Epithelial cell of esophagus (primary cell): ENCODE results near the gene RPS21.
A peak's percentile ranks its signal among the peaks of the same experiment; 100 is the strongest.

Experiments used
- DNase-seq: peaks from one replicate; pipeline ENCODE4 v3.0.0; 2010; ENCODE audit warnings: low read depth
- H3K4me3 ChIP-seq: 2 replicates; pipeline ENCODE4 v1.5.1; 2011; ENCODE audit warnings: mild to moderate bottlenecking, low read length, control low read depth
- CTCF ChIP-seq: IDR thresholded peaks from 2 replicates; pipeline ENCODE4 v1.5.1; 2011; ENCODE audit warnings: low read depth, mild to moderate bottlenecking, low read length, control low read depth, inconsistent platforms; ENCODE audit not compliant: insufficient read depth; ENCODE audit errors: missing control alignments

The RPS21 gene

GRCh38 chr20:62374331-62375152 is 12.4 kb upstream of the RPS21 start:
- DNase-seq = no peak
- no peak for TF ChIP-seq CTCF
- no peak overlapping the region for H3K4me3 ChIP-seq

DNA sequence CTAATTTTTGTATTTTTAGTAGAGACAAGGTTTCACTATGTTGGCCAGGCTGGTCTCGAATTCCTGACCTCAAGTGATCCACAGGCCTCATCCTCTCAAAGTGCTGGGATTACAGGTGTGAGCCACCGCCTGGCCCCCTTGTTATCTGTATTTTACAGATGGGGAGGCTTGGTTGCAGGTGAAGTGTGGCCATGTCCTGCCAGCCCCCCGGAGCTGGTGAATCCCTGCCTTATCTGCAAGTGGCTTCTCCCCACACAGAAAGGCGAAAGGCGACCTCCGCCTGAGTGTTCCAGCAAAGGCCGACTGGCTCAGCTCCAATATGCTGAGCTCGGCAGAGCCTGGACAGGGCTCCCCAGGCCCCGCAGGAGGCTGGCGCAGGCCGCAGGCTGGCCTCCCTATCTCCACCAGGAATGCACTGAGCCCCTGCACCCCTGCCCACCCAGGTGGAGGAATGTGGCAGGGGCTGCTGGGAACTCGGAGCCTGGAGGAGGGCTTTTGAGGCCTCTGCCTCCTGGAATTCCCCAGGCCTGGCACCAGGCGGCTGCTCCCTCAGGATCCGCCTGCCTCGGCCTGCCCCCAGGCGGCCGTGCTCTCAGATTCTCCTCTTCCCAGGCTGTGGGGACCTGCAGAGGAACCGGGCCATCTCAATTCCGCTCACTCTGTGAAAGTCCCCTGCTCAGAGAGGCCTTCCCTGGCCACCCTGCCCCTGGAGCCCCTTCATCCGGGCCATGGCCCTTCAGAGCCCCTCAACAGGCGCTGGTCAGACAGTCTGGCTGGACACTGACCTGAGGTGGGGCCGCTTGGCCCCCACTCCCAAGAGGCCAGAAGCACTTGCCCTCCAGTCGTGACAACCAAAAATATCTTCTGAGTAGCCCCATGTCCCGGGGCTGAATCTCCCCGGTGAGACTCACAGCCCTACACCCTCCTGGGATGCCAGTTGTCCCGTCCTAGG is 10.5 kb upstream of the RPS21 start:
- no peak overlapping the region for H3K4me3 ChIP-seq
- peak; percentile 76 for DNase-seq

DNA sequence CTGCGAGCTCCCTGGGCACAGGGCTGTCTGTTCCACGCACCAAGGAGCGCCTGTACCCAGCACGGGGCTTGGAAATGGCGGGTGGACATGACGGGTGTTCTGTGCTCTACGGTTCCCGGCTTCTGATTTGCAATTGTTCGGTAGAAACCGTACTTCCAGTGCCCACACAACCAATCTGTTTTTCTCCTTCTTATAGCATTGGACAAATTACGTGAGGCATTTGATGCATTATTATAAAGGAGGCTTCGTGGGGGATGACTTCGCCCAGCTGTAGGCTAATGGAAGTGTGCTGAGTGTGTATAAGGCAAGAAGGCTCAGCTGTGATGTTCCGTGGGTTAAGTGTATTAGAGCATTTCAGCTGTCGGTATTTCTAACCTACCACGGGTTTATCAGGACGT is 9.8 kb upstream of the RPS21 start:
- no peak overlapping the region for H3K4me3 ChIP-seq
- TF ChIP-seq CTCF = no peak
- no peak for DNase-seq

More for the DNA sequence above, 10.5 kb upstream of the RPS21 start:
- peak; percentile 58 for TF ChIP-seq CTCF

GRCh38 chr20:62377615-62378178 is 9.2 kb upstream of the RPS21 start:
- H3K4me3 ChIP-seq = peak overlapping the region; percentile 40
- DNase-seq = no peak
- no peak for TF ChIP-seq CTCF

- TF ChIP-seq CTCF = no peak
- peak; percentile 99 for DNase-seq
- peak overlapping the region; percentile 40 for H3K4me3 ChIP-seq
These were observed 8.7 kb upstream of the RPS21 start for GRCh38 chr20:62378215-62378614.

- H3K4me3 ChIP-seq = no peak overlapping the region
- DNase-seq = peak; percentile 86
- no peak for TF ChIP-seq CTCF
These were observed 5.6 kb upstream of the RPS21 start for GRCh38 chr20:62381202-62381797.
